K562 (cell line): ENCODE measurements around the gene KIAA0513. TPM values are rescaled to one million over a fixed set of nuclear protein-coding genes. Genes with fewer than 3 reads are reported as not detected.
A peak's percentile ranks its signal among the peaks of the same experiment; 100 is the strongest.

Experiments
- BRF1 ChIP-seq: IDR thresholded peaks from 3 replicates; pipeline ENCODE4 v1.6.1; 2011; ENCODE audit warnings: borderline replicate concordance, mild to moderate bottlenecking; ENCODE audit not compliant: insufficient read length; ENCODE audit errors: extremely low read depth
- CBX2 ChIP-seq: fragments of 200-600 bp; sonication (generic); IDR thresholded peaks from one replicate; pipeline ENCODE4 v1.6.1; 2012; ENCODE audit warnings: mild to moderate bottlenecking, low read length, inconsistent platforms; ENCODE audit not compliant: insufficient read depth, poor library complexity, severe bottlenecking
- CCNT2 ChIP-seq: IDR thresholded peaks from 2 replicates; pipeline ENCODE4 v1.6.1; 2011; ENCODE audit warnings: borderline replicate concordance, low read depth, mild to moderate bottlenecking, moderate library complexity, mixed read lengths, low read length; ENCODE audit not compliant: insufficient read length; ENCODE audit errors: extremely low read depth
- CHD1 ChIP-seq: fragments of 200-600 bp; sonication (generic); IDR thresholded peaks from one replicate; pipeline ENCODE4 v1.6.1; 2012; ENCODE audit warnings: mild to moderate bottlenecking, moderate library complexity, low read length, inconsistent platforms
- EP300 ChIP-seq: IDR thresholded peaks from 2 replicates; pipeline ENCODE4 v1.6.1; 2012; ENCODE audit warnings: low read length, improper control_type of control experiment
- EWSR1 ChIP-seq: fragments of 450-650 bp; IDR thresholded peaks from 2 replicates; pipeline ENCODE4 v1.6.1; 2018; ENCODE audit warnings: borderline replicate concordance, mild to moderate bottlenecking, low read depth, moderate library complexity; ENCODE audit not compliant: partially characterized antibody
- LEF1 ChIP-seq: fragments of 450-650 bp; IDR thresholded peaks from 2 replicates; pipeline ENCODE4 v1.6.1; 2016; ENCODE audit warnings: mild to moderate bottlenecking
- MTA3 ChIP-seq: fragments of 450-650 bp; formaldehyde crosslinking; IDR thresholded peaks from 2 replicates; pipeline ENCODE4 v1.6.1; 2017; ENCODE audit warnings: mild to moderate bottlenecking, borderline replicate concordance
- NR2C2 ChIP-seq, 2 experiments: fragments of 200-800 bp in 1 of 2; sonication (Bioruptor generic) in 1 of 2; sonication (generic) in 1 of 2; formaldehyde crosslinking in 1 of 2; IDR thresholded peaks; 2 replicates each; pipeline versions ENCODE4 v1.6.1 to v1.8.0; 2016 to 2022; ENCODE audit warnings: mild to moderate bottlenecking in 1 of 2, missing compliant biosample characterization in 1 of 2, missing genetic modification characterization in 1 of 2, missing genetic modification reagents in 1 of 2
- NUFIP1 ChIP-seq: fragments of 450-650 bp; IDR thresholded peaks from 2 replicates; pipeline ENCODE4 v1.6.1; 2018; ENCODE audit not compliant: partially characterized antibody
- SNIP1 ChIP-seq: fragments of 450-650 bp; IDR thresholded peaks from 2 replicates; pipeline ENCODE4 v1.7.1; 2017; ENCODE audit warnings: low read depth, mild to moderate bottlenecking
- TEAD2 ChIP-seq: fragments of 450-650 bp; IDR thresholded peaks from 2 replicates; pipeline ENCODE4 v1.6.1; 2016; ENCODE audit warnings: missing genetic modification characterization, control low read depth, missing compliant biosample characterization
- TRIM24 ChIP-seq, 2 experiments: fragments of 450-650 bp; IDR thresholded peaks; 2 replicates each; pipeline ENCODE4 v1.6.1; 2016
- ZNF668 ChIP-seq: fragments of 250-450 bp; sonication (Bioruptor Pico); IDR thresholded peaks from 2 replicates; pipeline ENCODE4 v1.8.0; 2022; ENCODE audit warnings: mild to moderate bottlenecking, inconsistent platforms
- polyA plus RNA-seq, 8 experiments: library from polyadenylated mRNA; depleted of rRNA in 4 of 8; stranded (reverse) in 5 of 8; unstranded in 3 of 8; fragments of >200 nt; fragmentation: Nextera tagmentation in 2 of 8; fragmentation: Illumina TruSeq in 1 of 8; extraction: Ambion mirVana in 2 of 8; extraction: Trizol in 1 of 8; gene quantifications; 2 replicates each; pipeline versions ENCODE4 v1.2.1 to v1.2.3, GENCODE V29; 2011 to 2014; ENCODE audit warnings: inconsistent platforms in 1 of 8, missing spikeins in 1 of 8
- total RNA-seq, 7 experiments: library from RNA; depleted of rRNA in 6 of 7; stranded (reverse); fragments of >200 nt in 6 of 7; fragmentation: Illumina TruSeq in 2 of 7; extraction: Trizol in 2 of 7; gene quantifications; 2 replicates each; pipeline versions ENCODE4 v1.2.1 to v1.2.3, GENCODE V29; 2011 to 2021; ENCODE audit warnings: low replicate concordance in 1 of 7
- TF ChIP-seq, protein P1 (sequence below): fragments of 450-650 bp; IDR thresholded peaks from 2 replicates; pipeline ENCODE4 v1.6.1; 2018; ENCODE audit not compliant: partially characterized antibody
- TF ChIP-seq, protein P2 (sequence below), 2 experiments: IDR thresholded peaks in 1 of 2; conservative IDR thresholded peaks in 1 of 2; 2 replicates each; pipeline ENCODE4 v1.6.1; 2016; ENCODE audit warnings: low read depth in 2 of 2, mild to moderate bottlenecking in 1 of 2, missing compliant biosample characterization in 1 of 2, missing genetic modification characterization in 1 of 2, moderate library complexity in 1 of 2
- TF ChIP-seq, protein P3 (sequence below): fragments of 250-450 bp; sonication (Bioruptor Pico); IDR thresholded peaks from 2 replicates; pipeline ENCODE4 v1.5.0; 2021; ENCODE audit warnings: mild to moderate bottlenecking, borderline replicate concordance

The KIAA0513 gene
- total and polyA plus RNA-seq, 9 of the 15 experiments (the other 6 are each of a cell fraction or from before 2014, with no cell fraction given), result 0.18 to 13.7 (median 10.2) TPM

DNA sequence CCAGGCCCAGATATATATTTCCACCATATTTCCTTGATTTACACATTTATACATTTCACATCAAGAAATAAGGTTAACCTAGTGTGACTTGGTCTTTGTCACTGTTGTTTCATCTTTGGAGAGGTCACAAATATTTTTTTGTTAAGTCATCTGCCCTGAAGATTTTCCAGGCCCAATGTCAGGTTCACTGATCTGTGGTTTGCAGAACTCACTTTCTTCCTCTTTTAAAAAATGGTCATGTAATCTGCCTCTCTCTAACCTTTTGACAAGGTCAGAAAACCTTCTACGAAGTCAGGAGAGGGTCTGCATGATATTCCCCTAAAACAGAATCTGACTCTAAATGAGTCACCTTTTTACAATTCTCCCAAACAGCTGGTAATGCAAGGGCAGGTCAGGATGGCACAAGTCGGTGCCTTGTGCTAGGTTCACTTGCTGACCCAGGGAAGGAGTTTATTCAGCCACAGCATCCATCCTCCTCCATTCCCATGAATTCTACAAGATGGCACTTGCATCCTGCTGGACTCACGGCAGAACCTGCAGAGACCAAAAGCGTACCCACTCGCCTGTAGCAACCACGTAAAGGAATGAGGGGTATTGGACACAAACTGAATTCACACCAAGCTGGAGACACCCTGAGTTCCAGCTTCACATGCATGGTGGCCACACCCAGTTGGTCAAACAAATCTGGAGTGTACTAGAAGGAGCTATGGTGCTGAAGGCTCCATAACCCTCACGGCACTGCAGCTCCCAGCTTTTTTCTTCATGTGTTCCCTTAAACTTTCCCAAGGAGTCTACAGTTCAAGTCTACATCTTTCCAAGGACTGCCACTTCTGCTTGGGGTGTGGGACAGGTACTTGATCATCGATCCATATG lies 1.6 kb upstream of the KIAA0513 start (continued):
- TF ChIP-seq, protein P1, sequence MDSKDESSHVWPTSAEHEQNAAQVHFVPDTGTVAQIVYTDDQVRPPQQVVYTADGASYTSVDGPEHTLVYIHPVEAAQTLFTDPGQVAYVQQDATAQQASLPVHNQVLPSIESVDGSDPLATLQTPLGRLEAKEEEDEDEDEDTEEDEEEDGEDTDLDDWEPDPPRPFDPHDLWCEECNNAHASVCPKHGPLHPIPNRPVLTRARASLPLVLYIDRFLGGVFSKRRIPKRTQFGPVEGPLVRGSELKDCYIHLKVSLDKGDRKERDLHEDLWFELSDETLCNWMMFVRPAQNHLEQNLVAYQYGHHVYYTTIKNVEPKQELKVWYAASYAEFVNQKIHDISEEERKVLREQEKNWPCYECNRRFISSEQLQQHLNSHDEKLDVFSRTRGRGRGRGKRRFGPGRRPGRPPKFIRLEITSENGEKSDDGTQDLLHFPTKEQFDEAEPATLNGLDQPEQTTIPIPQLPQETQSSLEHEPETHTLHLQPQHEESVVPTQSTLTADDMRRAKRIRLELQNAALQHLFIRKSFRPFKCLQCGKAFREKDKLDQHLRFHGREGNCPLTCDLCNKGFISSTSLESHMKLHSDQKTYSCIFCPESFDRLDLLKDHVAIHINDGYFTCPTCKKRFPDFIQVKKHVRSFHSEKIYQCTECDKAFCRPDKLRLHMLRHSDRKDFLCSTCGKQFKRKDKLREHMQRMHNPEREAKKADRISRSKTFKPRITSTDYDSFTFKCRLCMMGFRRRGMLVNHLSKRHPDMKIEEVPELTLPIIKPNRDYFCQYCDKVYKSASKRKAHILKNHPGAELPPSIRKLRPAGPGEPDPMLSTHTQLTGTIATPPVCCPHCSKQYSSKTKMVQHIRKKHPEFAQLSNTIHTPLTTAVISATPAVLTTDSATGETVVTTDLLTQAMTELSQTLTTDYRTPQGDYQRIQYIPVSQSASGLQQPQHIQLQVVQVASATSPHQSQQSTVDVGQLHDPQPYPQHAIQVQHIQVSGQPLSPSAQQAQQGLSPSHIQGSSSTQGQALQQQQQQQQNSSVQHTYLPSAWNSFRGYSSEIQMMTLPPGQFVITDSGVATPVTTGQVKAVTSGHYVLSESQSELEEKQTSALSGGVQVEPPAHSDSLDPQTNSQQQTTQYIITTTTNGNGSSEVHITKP, result no peak
- TF ChIP-seq, protein P2, sequence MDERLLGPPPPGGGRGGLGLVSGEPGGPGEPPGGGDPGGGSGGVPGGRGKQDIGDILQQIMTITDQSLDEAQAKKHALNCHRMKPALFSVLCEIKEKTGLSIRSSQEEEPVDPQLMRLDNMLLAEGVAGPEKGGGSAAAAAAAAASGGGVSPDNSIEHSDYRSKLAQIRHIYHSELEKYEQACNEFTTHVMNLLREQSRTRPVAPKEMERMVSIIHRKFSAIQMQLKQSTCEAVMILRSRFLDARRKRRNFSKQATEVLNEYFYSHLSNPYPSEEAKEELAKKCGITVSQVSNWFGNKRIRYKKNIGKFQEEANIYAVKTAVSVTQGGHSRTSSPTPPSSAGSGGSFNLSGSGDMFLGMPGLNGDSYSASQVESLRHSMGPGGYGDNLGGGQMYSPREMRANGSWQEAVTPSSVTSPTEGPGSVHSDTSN (CRISPR knock-in tag; IDR thresholded peaks at IDR 0.05; ENCODE audit: low read depth), result no peak
- TF ChIP-seq, protein P2 (tag; conservative IDR thresholded peaks at IDR 0.05; ENCODE audit: low read depth), result no peak
- no peak for TF ChIP-seq BRF1
- no peak for TF ChIP-seq EWSR1
- TF ChIP-seq TRIM24 (IDR thresholded peaks at IDR 0.05), result no peak
- no peak for TF ChIP-seq CBX2
- no peak for TF ChIP-seq CHD1
- TF ChIP-seq TEAD2, result no peak
- TF ChIP-seq NUFIP1, result no peak
- peak; percentile 18 for TF ChIP-seq CCNT2
- TF ChIP-seq SNIP1, result no peak
- TF ChIP-seq, protein P3, sequence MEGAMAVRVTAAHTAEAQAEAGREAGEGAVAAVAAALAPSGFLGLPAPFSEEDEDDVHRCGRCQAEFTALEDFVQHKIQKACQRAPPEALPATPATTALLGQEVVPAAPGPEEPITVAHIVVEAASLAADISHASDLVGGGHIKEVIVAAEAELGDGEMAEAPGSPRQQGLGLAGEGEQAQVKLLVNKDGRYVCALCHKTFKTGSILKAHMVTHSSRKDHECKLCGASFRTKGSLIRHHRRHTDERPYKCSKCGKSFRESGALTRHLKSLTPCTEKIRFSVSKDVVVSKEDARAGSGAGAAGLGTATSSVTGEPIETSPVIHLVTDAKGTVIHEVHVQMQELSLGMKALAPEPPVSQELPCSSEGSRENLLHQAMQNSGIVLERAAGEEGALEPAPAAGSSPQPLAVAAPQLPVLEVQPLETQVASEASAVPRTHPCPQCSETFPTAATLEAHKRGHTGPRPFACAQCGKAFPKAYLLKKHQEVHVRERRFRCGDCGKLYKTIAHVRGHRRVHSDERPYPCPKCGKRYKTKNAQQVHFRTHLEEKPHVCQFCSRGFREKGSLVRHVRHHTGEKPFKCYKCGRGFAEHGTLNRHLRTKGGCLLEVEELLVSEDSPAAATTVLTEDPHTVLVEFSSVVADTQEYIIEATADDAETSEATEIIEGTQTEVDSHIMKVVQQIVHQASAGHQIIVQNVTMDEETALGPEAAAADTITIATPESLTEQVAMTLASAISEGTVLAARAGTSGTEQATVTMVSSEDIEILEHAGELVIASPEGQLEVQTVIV (CRISPR knock-in tag), result no peak
- TF ChIP-seq MTA3, result no peak
- TF ChIP-seq LEF1, result no peak
- TF ChIP-seq ZNF668 (CRISPR knock-in tag), result no peak
- no peak for TF ChIP-seq NR2C2 (CRISPR knock-in tag; IDR thresholded peaks at IDR 0.05)
- TF ChIP-seq NR2C2 (tag; IDR thresholded peaks at IDR 0.05), result peak; percentile 86
- peak; percentile 60 for TF ChIP-seq EP300
